ENCODE data around the gene ARHGAP4. TPM values are rescaled to one million over a fixed set of nuclear protein-coding genes. Genes with fewer than 3 reads are reported as not detected.

The ARHGAP4 gene
- total and polyA plus RNA-seq, 2 experiments from 2014 or later = 6.2 to 6.4 TPM

- 65% methylated on average over 7 of the region's 7 CpGs for WGBS (ENCODE audit: low lambda C conversion rate, missing lambda C conversion rate)
- H3K4me2 ChIP-seq = peak overlapping the region; percentile 84
- H3K36me3 ChIP-seq (replicated peaks; ENCODE audit: insufficient read depth, low read depth) = no peaks in the 10 kb centered on the region
- H2AFZ ChIP-seq = no peak overlapping the region
- peaks cover 18% of the 10 kb centered on the region for H3K79me2 ChIP-seq
- TF ChIP-seq CTCF (IDR thresholded peaks at IDR 0.05; ENCODE audit: poor library complexity) (no peak), EZH2phosphoT487 (IDR thresholded peaks at IDR 0.05; ENCODE audit: low read depth, severe bottlenecking, unreplicated experiment) (no peak), EZH2 (IDR thresholded peaks at IDR 0.05; ENCODE audit: borderline replicate concordance) (no peak)
- no peaks in the 10 kb centered on the region for H3K9me3 ChIP-seq (ENCODE audit: low read depth)
- no peak for DNase-seq (ENCODE audit: low spot score)
- no peaks in the 10 kb centered on the region for H3K9me2 ChIP-seq (replicated peaks; ENCODE audit: insufficient read depth)
- H3K4me3 ChIP-seq = no peak overlapping the region
- H3K4me1 ChIP-seq (ENCODE audit: insufficient read depth) = no peaks in the 10 kb centered on the region
- no peaks in the 10 kb centered on the region for H4K20me1 ChIP-seq (ENCODE audit: insufficient read depth, poor library complexity, severe bottlenecking)
- no peak overlapping the region for H3K27ac ChIP-seq
- H3K27me3 ChIP-seq = no peaks in the 10 kb centered on the region
Observed at GRCh38 chrX:153933748-153934147, 7.7 kb upstream of the ARHGAP4 start.

DNA sequence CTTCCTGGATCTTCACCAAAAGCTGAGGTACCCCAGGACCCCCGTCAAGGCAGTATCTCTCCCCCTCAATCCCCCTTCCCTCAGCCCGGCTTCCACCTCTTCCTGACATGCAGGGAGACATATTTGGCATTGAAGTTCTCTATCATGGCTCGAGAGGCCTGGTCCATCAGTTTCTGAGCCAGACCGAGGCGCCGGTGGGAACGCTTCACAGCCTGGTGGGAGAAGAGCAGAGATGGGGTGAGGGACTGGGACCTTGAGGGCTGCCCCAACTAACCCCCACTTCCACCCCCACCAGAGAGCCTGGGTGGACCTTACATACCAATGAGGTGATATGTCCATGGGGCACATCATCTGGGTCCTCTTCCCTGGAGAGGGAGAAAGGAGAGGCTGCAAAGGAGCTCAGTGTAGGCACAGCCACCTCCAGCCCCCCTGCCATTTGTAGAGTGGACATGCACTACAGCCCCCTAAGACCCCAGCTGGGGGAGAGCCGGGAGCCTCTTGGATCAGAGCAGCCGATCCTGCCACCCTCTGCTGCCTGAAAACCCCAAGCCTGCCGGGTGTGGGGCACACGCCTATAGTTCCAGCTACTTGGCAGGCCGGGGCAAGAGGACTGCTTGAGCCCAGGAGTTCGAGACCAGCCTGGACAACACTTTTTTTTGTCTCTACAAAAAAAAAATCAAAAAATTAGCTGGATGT lies 6.3 kb upstream of the ARHGAP4 start:
- H3K4me2 ChIP-seq = no peak overlapping the region
- peaks cover 18% of the 10 kb centered on the region for H3K79me2 ChIP-seq
- H4K20me1 ChIP-seq (ENCODE audit: insufficient read depth, poor library complexity, severe bottlenecking) = no peaks in the 10 kb centered on the region
- H3K9me3 ChIP-seq (ENCODE audit: low read depth) = no peaks in the 10 kb centered on the region
- H3K4me1 ChIP-seq (ENCODE audit: insufficient read depth) = no peaks in the 10 kb centered on the region
- no peaks in the 10 kb centered on the region for H3K27me3 ChIP-seq
- H3K4me3 ChIP-seq = no peak overlapping the region
- no peak overlapping the region for H2AFZ ChIP-seq
- H3K27ac ChIP-seq = no peak overlapping the region
- 88% methylated on average over 13 of the region's 13 CpGs for WGBS (ENCODE audit: low lambda C conversion rate, missing lambda C conversion rate)
- no peak for DNase-seq (ENCODE audit: low spot score)
- no peaks in the 10 kb centered on the region for H3K36me3 ChIP-seq (replicated peaks; ENCODE audit: insufficient read depth, low read depth)
- TF ChIP-seq EZH2 (IDR thresholded peaks at IDR 0.05; ENCODE audit: borderline replicate concordance) (no peak), EZH2phosphoT487 (IDR thresholded peaks at IDR 0.05; ENCODE audit: low read depth, severe bottlenecking, unreplicated experiment) (no peak), CTCF (IDR thresholded peaks at IDR 0.05; ENCODE audit: poor library complexity) (no peak)
- H3K9me2 ChIP-seq (replicated peaks; ENCODE audit: insufficient read depth) = no peaks in the 10 kb centered on the region

GRCh38 chrX:153931748-153932147 lies 5.7 kb upstream of the ARHGAP4 start:
- no peak overlapping the region for H3K27ac ChIP-seq
- DNase-seq (ENCODE audit: low spot score) = no peak
- no peaks in the 10 kb centered on the region for H3K27me3 ChIP-seq
- TF ChIP-seq CTCF (IDR thresholded peaks at IDR 0.05; ENCODE audit: poor library complexity) = no peak
- no peak for TF ChIP-seq EZH2 (IDR thresholded peaks at IDR 0.05; ENCODE audit: borderline replicate concordance)
- TF ChIP-seq EZH2phosphoT487 (IDR thresholded peaks at IDR 0.05; ENCODE audit: low read depth, severe bottlenecking, unreplicated experiment) = no peak
- no peaks in the 10 kb centered on the region for H4K20me1 ChIP-seq (ENCODE audit: insufficient read depth, poor library complexity, severe bottlenecking)
- no peak overlapping the region for H2AFZ ChIP-seq
- peaks cover 18% of the 10 kb centered on the region for H3K79me2 ChIP-seq
- no peaks in the 10 kb centered on the region for H3K9me3 ChIP-seq (ENCODE audit: low read depth)
- 90% methylated on average over 13 of the region's 13 CpGs for WGBS (ENCODE audit: low lambda C conversion rate, missing lambda C conversion rate)
- H3K36me3 ChIP-seq (replicated peaks; ENCODE audit: insufficient read depth, low read depth) = no peaks in the 10 kb centered on the region
- no peak overlapping the region for H3K4me3 ChIP-seq
- no peak overlapping the region for H3K4me2 ChIP-seq
- no peaks in the 10 kb centered on the region for H3K9me2 ChIP-seq (replicated peaks; ENCODE audit: insufficient read depth)
- H3K4me1 ChIP-seq (ENCODE audit: insufficient read depth) = peaks cover 4% of the 10 kb centered on the region
